NCI-H510A (cell line): ENCODE results near the gene LAMA2.
"Not testable (repeated sequence)": the region's sequence is repeated elsewhere in the genome, so short reads cannot be mapped to it uniquely, and the experiment has no call there.

Experiments used
- DNase-seq: peaks from one replicate; lab custom pipeline; 2025; lab: John Stamatoyannopoulos, UW

LAMA2 gene

DNA sequence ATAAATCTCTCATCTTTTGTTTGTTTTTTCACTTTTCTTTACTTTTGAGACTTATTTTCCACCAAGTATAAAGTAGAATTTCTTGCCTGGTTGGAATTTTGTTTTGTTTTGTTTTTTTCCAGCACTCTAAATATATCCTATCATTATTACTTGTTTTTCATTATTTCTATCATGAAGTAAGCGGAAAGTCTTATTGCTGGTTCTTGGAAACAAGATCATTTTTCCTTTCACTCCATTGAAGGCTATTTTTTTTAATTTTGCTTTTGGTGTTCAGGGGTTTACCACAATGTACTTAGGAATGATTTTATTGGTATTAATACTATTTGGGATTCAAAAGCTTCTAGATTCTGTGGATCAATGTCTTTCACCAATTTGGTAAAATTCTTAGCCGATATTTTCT is 190.1 kb downstream of the LAMA2 start:
- DNase-seq: no peak

DNA sequence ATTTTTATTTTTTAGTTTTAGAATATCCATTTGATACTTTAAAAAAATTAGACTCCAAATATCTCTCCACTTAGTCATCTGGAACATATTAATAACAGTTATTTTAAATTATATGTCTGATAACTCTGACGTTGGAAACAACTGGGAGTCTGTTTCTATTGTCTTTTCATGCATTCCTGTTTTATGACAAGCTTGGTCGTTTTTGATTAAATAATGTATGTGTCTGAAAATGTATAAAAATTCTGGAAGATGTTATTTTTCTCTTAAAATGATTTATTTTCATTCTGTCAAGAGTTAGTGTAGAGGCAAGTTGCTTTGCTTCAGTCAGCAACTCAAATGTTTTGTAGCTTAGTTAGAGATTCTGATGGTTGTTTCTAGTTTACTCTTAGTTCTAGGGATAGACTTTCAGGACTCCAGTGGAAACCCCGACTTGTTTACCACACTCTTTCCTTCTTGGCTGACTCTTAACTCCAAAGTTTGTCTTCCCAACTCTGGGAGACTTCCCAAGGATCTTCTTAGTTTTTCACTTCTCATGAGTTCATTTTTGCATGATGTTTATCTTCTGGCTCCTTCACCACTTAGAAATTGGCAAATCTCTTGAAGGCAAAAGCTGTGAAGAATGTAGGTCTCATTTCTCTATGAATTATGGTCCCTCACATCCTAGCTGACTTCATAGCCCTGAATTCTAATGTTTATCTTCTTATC is 190.9 kb downstream of the LAMA2 start:
- no peak for DNase-seq

DNA sequence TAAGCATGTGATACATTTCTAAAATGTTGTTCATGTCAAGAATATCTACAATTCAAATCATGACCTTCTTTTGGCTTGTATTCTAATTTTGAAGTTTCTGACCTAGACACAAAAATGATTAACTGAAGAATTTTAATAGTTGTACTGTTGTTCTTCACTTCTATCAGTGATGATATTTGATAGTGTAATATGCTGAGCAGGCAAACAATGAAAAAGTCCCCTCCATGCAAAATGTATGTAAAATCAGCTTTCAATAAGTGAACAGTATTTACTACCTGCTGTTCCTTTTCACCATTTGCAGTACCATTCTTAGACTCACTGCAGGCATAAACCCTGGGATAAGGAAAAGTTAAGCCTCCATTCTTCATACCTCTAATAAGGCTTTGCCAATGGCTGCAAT is 201.5 kb downstream of the LAMA2 start:
- no peak for DNase-seq

DNA sequence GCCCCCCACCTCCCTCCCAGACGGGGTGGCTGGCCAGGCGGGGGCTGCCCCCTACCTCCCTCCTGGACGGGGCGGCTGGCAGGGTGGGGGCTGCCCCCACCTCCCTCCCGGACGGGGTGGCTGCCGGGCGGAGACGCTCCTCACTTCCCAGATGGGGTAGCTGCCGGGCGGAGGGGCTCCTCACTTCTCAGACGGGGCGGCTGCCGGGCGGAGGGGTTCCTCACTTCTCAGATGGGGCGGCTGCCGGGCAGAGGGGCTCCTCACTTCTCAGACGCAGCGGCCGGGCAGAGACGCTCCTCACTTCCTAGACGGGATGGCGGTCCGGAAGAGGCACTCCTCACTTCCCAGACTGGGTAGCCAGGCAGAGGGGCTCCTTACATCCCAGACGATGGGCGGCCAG is 205.5 kb downstream of the LAMA2 start:
- DNase-seq: not testable (repeated sequence)

DNA sequence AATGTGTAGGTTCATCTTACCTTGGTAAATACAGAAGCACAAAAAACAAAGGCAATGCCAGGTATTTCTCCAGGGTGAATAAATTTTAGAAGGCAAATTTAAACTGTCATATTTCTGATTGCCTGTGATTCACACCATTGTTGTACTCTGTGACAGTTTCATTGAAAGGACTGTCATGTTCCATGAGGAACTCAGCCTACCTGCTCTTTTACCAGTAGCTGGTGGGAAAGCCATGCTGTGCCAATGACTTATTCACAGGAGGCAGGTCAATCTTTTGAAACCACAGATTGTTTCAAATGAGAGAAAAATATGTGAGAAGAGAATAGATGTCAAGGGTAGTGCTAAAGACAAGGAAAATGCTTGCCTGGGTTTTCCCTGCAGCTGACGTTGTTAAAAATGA is 206.4 kb downstream of the LAMA2 start:
- no peak for DNase-seq

DNA sequence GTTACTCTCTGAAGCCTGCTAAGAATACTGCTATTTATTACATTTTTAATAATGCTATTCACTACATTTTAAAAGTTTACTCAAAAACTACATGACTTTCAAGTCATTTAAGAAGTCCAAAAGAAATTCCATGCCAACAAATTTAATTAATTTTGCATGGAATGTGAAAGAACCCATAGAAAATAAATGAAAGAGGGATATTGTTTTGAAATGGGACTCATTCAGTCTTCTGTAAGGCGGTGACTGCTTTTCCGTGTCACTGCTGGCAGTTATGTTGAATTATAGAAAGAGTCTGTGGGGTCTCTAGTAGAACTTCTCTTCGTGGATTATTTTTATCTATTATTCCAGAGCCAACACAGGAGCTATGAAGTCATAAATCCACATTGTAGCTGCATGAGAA is 211.2 kb downstream of the LAMA2 start:
- no peak for DNase-seq

DNA sequence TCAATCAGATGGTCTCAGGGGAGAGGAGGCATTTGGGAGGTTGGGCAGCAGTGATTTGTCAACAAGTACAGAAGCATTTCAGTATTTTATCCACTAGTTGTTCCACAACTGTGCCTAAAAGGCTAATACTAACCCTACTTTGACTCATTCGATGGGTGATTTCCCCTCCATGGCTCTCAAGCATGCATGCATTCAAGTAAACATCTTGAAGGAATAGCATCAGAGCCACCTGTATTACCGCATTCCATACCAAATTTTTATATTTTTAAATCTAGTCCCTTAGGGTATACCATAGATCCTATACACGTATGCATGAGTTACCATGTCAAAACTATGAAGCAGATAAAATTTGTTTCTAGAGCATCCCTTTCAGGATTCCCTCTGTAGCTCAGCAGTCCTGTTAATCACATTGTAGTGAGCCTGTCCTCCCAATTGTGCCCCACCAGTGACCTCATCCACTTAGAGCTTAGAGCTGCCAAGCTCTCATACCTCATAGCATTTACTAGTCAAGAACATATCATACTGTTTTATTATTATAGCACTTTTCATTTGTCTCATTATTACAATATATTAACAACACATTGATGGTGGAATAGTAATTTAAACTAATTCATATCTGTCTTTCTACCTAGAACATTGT is 213.8 kb downstream of the LAMA2 start:
- DNase-seq: no peak

DNA sequence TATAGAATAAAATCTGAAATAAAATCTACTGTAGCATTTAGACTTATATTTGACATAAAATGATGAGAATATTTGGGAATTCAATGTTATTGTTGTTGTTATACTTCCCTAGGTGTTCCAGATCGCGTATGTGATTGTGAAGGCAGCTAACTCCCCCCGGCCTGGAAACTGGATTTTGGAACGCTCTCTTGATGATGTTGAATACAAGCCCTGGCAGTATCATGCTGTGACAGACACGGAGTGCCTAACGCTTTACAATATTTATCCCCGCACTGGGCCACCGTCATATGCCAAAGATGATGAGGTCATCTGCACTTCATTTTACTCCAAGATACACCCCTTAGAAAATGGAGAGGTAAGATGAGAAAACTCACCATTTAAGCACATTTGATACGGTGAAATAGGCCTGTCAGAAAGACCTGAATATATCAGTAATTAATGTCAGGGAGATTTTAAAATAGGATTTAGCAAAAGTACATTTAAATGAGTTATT is 215.2 kb downstream of the LAMA2 start:
- DNase-seq: no peak

DNA sequence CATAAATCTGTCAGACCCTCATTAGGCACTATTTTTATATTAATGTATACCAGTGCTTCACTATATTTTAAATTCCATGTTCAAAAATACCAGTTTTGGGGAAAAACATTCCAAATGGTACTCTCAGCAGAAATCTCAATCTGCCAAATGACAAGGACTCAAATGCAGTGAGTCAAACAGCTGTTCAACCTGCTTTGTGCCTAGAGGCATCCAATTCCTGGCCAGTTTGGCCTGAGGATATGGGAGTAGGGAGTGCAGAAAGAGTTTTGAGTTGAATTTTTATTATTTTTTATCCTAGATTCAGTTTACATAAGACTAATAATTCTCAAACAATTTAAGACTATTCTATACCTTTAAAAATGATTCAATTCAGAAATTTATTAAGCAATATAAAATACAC is 216.8 kb downstream of the LAMA2 start:
- DNase-seq: no peak

DNA sequence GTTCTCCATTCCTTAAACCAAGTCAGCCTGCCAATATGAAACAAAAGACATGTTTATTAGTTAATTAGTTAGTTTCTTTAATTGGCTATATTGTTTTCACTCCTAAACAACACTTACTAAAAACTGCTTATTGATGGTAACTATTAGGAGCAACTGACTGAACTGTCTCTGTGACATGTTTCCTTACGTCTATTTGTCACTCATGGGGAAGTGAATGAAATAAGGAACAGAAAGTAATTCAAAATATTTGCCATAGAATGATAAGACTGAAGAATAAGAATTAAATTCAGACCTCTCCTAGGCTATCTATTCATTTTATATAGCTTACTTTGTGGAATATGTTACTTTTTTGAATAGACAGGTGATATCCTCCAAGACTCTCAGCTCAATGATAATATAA is 217.2 kb downstream of the LAMA2 start:
- DNase-seq: no peak

DNA sequence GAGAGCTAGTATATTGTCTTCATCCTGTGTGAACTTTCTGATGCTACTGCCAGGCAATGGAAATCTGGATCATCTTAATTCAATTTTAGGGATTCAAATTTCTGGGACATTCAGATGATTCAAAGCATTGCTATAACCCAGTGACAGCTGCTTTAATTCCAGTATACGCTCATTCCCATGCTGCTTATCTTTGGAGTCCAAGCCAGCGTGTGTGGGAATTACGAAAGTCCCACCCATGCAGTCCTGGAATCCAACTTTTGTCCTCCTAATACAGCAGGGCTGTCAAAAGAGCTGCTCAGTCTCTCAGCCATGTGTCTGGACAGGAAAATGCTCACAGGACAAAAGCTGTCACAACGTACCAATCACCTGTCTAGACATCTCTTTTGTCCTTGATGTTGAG is 219.8 kb downstream of the LAMA2 start:
- no peak for DNase-seq

DNA sequence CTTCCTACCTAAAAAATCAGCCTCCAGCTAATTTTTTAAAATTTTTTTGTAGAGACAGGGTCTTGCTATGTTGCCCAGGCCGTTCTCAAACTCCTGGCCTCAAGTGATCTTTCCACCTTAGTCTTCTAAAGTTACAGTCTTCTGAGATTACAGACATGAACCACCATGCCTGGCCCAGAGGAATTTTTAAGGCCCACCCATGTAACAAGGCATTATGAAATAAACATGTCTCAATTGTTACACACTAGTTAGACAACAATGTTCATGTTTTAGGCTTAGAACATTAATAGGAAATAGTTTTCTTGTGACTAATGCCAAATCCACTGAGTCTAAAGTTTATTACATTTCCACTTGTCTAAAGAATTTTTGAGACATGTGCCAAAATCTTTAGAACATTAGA is 221.2 kb downstream of the LAMA2 start:
- no peak for DNase-seq

DNA sequence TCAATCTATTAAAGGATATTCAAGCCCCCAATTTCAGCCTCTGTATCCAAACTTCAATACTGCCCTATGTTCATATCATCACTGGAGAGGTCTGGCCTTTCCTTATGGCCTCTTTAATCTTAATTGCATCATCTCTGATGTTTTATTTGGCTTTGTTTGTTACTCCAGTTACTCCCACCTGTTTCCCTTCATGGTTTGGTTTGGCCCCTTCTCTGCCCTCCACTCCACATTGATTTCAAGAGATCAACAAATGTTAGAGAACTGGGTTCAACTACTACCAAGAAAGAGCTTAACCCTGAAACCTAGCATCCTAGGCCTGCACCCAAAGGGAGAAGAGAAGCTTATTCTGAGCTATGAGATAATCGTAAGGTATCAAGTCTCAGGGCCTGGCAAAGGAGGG is 221.6 kb downstream of the LAMA2 start:
- no peak for DNase-seq

DNA sequence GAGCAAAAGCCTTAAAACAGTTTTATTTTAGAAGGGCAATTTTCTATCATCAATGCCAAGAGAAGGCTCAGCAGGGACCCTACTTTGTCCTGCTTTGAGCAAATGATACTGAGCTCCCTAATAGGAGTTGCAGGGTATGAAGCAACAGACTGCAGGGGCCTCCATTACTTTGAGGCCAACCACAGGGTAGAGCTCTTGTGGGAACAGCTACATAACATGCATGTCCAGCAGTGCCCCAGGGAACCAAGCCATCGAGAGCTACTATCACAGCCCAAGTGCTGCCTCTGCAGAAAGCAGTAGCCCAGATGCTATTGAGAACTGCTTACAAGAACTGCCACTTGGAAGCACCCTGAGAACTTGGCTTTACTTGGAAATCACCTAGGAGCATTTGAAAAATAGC is 222.1 kb downstream of the LAMA2 start:
- DNase-seq: no peak

DNA sequence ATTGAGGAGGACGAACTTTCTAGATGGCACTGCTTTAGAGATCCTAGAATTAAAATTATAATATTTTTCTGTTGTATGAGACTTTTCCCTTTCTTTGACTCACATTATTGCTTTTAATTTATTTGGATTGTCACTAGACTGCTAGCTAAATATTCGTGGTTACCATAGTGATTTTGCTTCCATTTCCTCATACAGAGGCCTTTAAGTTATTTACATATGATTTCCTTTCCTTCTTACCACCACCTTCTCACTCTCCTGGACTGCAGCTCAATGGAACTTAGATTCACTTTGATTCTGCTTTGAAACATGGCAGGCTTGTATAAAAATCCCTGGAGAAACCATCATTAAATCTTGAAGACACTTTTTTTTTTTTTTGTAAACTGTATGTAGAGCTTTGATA is 222.9 kb downstream of the LAMA2 start:
- no peak for DNase-seq

DNA sequence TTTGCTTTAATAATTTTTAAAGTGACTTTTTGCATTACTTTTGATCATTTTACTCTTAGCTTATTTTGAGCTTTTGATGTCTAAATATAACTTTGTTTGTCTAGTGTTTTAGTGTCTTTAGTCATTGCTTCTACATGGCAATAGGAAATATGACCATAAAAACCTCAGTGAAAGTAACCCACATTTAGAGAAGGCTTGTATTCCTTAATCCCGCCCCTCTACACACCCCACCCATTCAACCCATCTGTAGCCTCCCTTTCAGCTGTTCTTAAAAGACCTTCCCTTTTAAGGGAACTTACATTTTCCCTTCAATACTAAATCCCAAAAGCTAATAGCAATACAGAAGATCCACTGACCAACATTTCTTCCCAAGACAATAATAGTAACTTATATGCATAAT is 225.4 kb downstream of the LAMA2 start:
- no peak for DNase-seq

DNA sequence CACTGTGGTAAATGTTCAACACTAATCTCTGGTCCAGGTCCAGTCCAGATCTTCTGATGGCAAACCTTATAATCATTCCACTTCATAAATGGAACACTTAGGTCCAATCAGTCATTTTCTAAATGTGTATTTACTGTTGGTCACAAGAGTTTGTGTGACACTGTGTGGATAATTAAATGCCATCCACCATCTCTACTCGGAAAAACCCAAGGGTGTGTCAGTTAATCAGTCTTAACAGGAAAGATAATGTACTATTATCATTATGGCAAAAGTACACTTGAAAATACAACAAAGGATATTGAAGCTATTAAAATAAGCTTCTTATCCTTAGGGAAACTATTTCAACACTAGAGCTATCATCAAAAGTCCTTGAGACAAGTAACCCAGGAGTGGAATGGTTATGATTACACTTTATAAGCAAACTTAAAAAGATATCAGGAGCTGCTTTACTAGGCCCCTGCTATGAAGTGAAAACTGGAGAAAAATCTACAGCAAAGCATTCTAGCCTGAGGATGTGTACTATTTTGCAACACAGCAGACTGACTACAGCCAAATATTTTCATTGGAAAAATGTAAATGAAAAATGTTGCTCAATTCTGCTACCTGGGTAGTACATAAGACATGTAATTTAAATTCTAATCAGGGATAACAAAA is 227.9 kb downstream of the LAMA2 start:
- no peak for DNase-seq

DNA sequence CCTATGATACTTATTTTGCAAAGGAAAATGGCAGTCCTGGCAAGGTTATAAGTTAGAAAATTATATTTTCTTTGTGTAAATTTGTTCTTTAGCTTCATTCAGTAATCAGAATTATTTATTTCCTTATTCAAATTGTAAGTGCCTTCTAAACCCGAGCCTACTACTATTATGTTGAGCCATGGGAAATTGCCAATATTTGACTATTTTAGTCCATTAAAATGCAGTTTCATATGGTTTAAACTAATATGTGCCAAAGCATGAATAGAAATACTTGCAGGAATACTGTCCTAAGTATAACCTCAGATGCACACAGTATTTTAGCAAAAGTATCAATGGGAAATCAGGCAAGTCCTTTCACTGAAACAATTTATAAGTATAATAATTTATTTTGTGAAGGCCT is 228.4 kb downstream of the LAMA2 start:
- no peak for DNase-seq

DNA sequence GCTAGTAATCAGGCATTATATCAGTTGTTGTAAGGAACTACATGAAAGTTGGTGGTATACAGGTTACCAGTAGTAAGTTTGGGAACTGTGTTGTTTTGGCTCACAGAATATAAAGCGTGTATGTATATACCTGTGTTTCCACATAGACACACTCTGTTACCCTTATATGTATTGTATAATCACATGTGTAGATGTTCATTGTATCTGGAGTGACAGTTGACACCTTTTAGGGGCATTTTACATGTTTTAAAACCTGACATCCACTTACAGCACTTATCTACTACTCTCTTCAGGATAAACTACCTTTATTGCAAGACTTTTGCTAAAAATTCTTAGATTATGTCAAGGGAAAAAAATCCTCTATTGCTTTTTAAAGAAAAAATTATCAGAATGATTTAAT is 228.9 kb downstream of the LAMA2 start:
- DNase-seq: no peak

DNA sequence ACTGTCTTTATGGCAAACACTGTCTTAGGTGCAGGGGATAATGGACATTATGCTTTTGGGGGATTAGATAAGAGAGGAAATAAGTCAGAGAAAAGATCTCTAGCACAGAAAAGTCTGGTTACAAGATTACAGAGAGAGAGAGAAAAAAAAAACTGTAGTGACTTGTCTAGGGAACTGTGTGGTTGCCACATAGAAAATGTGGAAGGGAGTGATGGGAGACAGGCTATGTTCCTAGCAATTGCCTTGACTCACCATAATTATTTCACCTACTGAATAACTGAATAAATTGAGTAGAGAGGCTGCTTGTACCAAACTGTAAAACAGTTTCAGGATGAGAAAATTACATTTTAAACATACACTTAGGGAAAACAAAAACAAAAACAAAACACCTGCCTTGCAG is 229.7 kb downstream of the LAMA2 start:
- DNase-seq: no peak

DNA sequence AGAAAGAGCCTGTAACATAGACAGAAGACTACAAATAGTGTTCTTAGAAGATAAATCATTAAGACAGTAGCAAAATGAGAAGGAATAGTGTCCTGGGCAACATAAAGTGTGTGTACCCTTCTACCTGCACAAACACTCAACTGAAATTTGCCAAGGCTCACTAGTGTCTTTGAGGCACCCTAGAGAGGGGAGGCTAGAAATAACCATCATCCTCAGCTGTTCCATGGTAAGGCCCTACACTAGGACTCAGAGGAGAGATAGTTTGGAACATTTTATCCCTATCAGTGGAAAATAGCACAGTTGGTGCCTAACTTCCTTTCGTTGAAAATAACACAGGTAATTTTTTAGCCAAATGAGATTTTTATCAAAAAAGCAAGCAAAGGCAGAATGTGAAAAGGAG is 230.7 kb downstream of the LAMA2 start:
- no peak for DNase-seq

DNA sequence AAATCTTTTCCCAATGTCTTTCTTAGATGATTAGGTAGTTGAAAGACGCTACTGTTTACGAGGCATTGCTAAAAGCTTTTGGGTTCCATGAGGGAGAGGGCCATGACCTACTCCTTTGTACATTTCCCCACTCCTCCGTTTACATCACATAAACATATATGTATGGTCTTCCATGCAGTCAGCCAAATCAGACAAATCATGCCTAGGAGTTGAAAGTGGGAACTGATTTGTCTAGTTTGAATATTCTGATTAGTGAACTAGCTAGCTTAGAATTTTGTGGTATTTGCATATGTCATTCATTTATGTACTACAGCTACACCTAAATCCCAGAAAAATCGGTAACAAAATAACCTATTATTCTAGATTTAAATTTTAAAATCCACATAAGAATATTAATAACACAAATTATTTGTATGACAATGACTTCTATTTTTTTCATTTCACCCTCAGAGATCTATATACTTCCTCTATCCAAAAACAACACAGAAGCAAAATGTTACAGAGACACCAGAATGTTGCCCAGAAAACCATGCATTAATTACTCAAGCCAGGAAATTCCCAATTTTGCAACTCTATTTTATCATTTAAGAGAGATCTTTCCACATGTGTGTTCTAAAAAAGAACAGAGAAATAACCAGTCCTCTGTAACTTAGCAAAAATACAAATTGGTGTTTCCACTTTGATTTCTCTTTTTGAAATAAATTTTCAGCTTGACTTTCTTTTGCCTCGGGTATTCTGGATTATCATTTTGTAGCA is 231.9 kb downstream of the LAMA2 start:
- DNase-seq: no peak

DNA sequence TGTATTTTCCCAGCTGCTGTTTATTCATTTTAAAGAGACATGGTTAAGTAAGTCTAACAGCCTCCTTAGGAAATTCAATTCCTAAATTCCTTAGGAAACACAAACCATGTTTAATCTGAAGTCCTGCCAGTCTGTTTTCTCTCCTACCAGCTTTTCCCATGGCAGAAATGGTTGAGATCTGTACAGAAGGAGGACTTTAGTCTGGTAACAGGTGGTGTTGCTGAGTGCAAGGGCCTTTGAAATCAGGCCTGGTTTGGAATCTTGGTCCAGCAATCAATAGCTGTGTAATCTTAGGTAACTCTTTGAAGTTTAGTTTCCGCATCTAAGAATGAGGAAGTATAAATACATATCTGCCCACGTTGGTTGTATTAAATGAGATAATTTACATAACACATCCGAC is 232.5 kb downstream of the LAMA2 start:
- DNase-seq: no peak
